MCF 10A (cell line): ENCODE measurements around the gene TGDS. TPM values are rescaled to one million over a fixed set of nuclear protein-coding genes. Genes with fewer than 3 reads are reported as not detected.

ENCODE experiments used
- BruUV-seq: library from RNA; stranded (reverse); fragments of 400-500 nt; replicated peaks from 2 replicates; lab custom pipeline; 2021; lab: Mats Ljungman, UMichigan
- CTCF ChIA-PET: fragments of 300-600 bp; sonication (Branson Sonifier 250); formaldehyde crosslinking; extraction: SDS; loops from one replicate; lab custom pipeline; 2021; ENCODE audit warnings: antibody characterized with exemption, inconsistent platforms; lab: Yijun Ruan, JAX
- POLR2A ChIA-PET: fragments of 300-600, 350-650 bp; sonication (Branson Sonifier 250); formaldehyde crosslinking; extraction: SDS; loops from one replicate; lab custom pipeline; 2020; ENCODE audit warnings: antibody characterized with exemption, inconsistent platforms; lab: Yijun Ruan, JAX
- DNase-seq: peaks from one replicate; pipeline ENCODE4 v3.0.0-alpha.2; 2018; ENCODE audit not compliant: unreplicated experiment
- H3K27ac Mint-ChIP-seq: one replicate; pipeline ENCODE4 v1.8.0; 2022; ENCODE audit warnings: mild to moderate bottlenecking, low read depth, mixed read lengths; ENCODE audit not compliant: unreplicated experiment
- H3K27me3 Mint-ChIP-seq: one replicate; pipeline ENCODE4 v1.8.0; 2022; ENCODE audit warnings: mixed read lengths; ENCODE audit not compliant: insufficient read depth, unreplicated experiment
- H3K36me3 Mint-ChIP-seq: one replicate; pipeline ENCODE4 v1.8.0; 2022; ENCODE audit warnings: mild to moderate bottlenecking, moderate library complexity, mixed read lengths; ENCODE audit not compliant: insufficient read depth, unreplicated experiment
- H3K4me1 Mint-ChIP-seq: one replicate; pipeline ENCODE4 v1.8.0; 2022; ENCODE audit warnings: mixed read lengths; ENCODE audit not compliant: insufficient read depth, unreplicated experiment
- H3K4me3 Mint-ChIP-seq: one replicate; pipeline ENCODE4 v1.8.0; 2022; ENCODE audit warnings: mild to moderate bottlenecking, moderate library complexity, mixed read lengths; ENCODE audit not compliant: unreplicated experiment
- H3K9me3 Mint-ChIP-seq: one replicate; pipeline ENCODE4 v1.8.0; 2022; ENCODE audit warnings: mixed read lengths; ENCODE audit not compliant: unreplicated experiment
- CTCF ChIP-seq: fragments of 200-600 bp; IDR thresholded peaks from one replicate; pipeline ENCODE4 v1.8.0; 2022; ENCODE audit warnings: antibody characterized with exemption, mild to moderate bottlenecking; ENCODE audit not compliant: unreplicated experiment
- intact Hi-C: fragments of 100-400 bp; cut with micrococcal nuclease; formaldehyde crosslinking; loops from 2 replicates; pipeline ENCODE4 v1.14.1; 2022
- total RNA-seq: library from RNA; stranded (reverse); gene quantifications from 2 replicates; pipeline ENCODE4 v1.2.3, GENCODE V29; 2022

The TGDS gene
- total RNA-seq, 1 experiment from 2014 or later: 14.1 TPM

GRCh38 chr13:94525781-94526180 is 70.2 kb downstream of the TGDS start:
- no peak overlapping the region for H3K4me3 Mint-ChIP-seq
- BruUV-seq: no TSS peak
- no peaks in the 10 kb centered on the region for H3K9me3 Mint-ChIP-seq
- ChIA-PET POLR2A (no interaction called here), CTCF (interaction anchor here (0.6 to 1.0 kb wide), 3 partner anchors 21 to 163 kb away, joined by 3 read pairs; no protein-coding TSS in a partner anchor)
- no peak overlapping the region for H3K27ac Mint-ChIP-seq
- H3K36me3 Mint-ChIP-seq: no peaks in the 10 kb centered on the region
- H3K4me1 Mint-ChIP-seq: no peaks in the 10 kb centered on the region
- no peak for DNase-seq
- TF ChIP-seq CTCF: no peak
- intact Hi-C loops: no loop called here
- peaks cover 29% of the 10 kb centered on the region for H3K27me3 Mint-ChIP-seq

- intact Hi-C loops: no loop called here
- DNase-seq: no peak
- no TSS peak for BruUV-seq
- H3K4me3 Mint-ChIP-seq: no peak overlapping the region
- ChIA-PET CTCF (interaction anchor here (0.6 kb wide), 1 partner anchor 73 kb away, joined by 3 read pairs; no protein-coding TSS in a partner anchor), POLR2A (no interaction called here)
- no peak for TF ChIP-seq CTCF
- no peaks in the 10 kb centered on the region for H3K9me3 Mint-ChIP-seq
- no peaks in the 10 kb centered on the region for H3K36me3 Mint-ChIP-seq
- H3K27ac Mint-ChIP-seq: no peak overlapping the region
- H3K4me1 Mint-ChIP-seq: no peaks in the 10 kb centered on the region
- peaks cover 21% of the 10 kb centered on the region for H3K27me3 Mint-ChIP-seq
Measured at GRCh38 chr13:94524407-94524806, 71.5 kb downstream of the TGDS start.

Other genes with a start within 250 kb of the TGDS start
- gene DCT, start 116.5 kb downstream of the TGDS start, total RNA-seq: 0.07 TPM in 1 of 2 replicates, not detected in the other
- gene GPR180, start 5.7 kb upstream of the TGDS start, total RNA-seq: 4.8 and 4.9 TPM in 2 replicates
- not detected in 2 replicates for gene SOX21, start 116.4 kb upstream of the TGDS start, total RNA-seq